Dendritic cell treated with granulocyte-macrophage colony-stimulating factor and Interleukin-4, amounts not matched to agents 40 ng/mL and 50 ng/mL, for 4 days (primary cell): ENCODE data around the gene SMIM10.
"Not testable (repeated sequence)": the region's sequence is repeated elsewhere in the genome, so short reads cannot be mapped to it uniquely, and the experiment has no call there.

Experiments
- H3K27ac Mint-ChIP-seq: one replicate; pipeline ENCODE4 v1.8.0; 2022; ENCODE audit warnings: mild to moderate bottlenecking, mixed read lengths
- H3K27me3 Mint-ChIP-seq: one replicate; pipeline ENCODE4 v1.8.0; 2022; ENCODE audit warnings: mild to moderate bottlenecking, mixed read lengths
- H3K36me3 Mint-ChIP-seq: one replicate; pipeline ENCODE4 v1.8.0; 2022; ENCODE audit warnings: low read depth, mixed read lengths
- H3K4me1 Mint-ChIP-seq: one replicate; pipeline ENCODE4 v1.8.0; 2022; ENCODE audit warnings: low read depth, mixed read lengths
- H3K4me3 Mint-ChIP-seq: one replicate; pipeline ENCODE4 v1.8.0; 2022; ENCODE audit warnings: mild to moderate bottlenecking, moderate library complexity, mixed read lengths
- H3K9me3 Mint-ChIP-seq: one replicate; pipeline ENCODE4 v1.8.0; 2022; ENCODE audit warnings: mixed read lengths
- intact Hi-C: fragments of 100-400 bp; cut with micrococcal nuclease; formaldehyde crosslinking; loops from one replicate; pipeline ENCODE4 v1.15.0; 2022

Gene SMIM10

GRCh38 chrX:134997646-134998045 lies 6.9 kb downstream of the SMIM10 start:
- no peaks in the 10 kb centered on the region for H3K36me3 Mint-ChIP-seq
- no peak overlapping the region for H3K4me3 Mint-ChIP-seq
- no peak overlapping the region for H3K27ac Mint-ChIP-seq
- H3K4me1 Mint-ChIP-seq = no peaks in the 10 kb centered on the region
- intact Hi-C loops = no loop called here
- H3K27me3 Mint-ChIP-seq = no peaks in the 10 kb centered on the region
- no peaks in the 10 kb centered on the region for H3K9me3 Mint-ChIP-seq

GRCh38 chrX:134998246-134998645 lies 7.5 kb downstream of the SMIM10 start:
- H3K4me3 Mint-ChIP-seq = no peak overlapping the region
- H3K27me3 Mint-ChIP-seq = no peaks in the 10 kb centered on the region
- no peak overlapping the region for H3K27ac Mint-ChIP-seq
- H3K4me1 Mint-ChIP-seq = no peaks in the 10 kb centered on the region
- intact Hi-C loops = no loop called here
- H3K9me3 Mint-ChIP-seq = no peaks in the 10 kb centered on the region
- no peaks in the 10 kb centered on the region for H3K36me3 Mint-ChIP-seq

GRCh38 chrX:134999469-134999868 lies 8.7 kb downstream of the SMIM10 start:
- H3K9me3 Mint-ChIP-seq = no peaks in the 10 kb centered on the region
- H3K36me3 Mint-ChIP-seq = no peaks in the 10 kb centered on the region
- H3K27ac Mint-ChIP-seq = no peak overlapping the region
- peaks cover 1% of the 10 kb centered on the region for H3K27me3 Mint-ChIP-seq
- no peak overlapping the region for H3K4me3 Mint-ChIP-seq
- peaks cover 6% of the 10 kb centered on the region for H3K4me1 Mint-ChIP-seq
- intact Hi-C loops = loop anchor here (1.0 kb wide), 1 partner anchor 34 kb away; no protein-coding TSS in a partner anchor

GRCh38 chrX:135000516-135000915 lies 9.7 kb downstream of the SMIM10 start:
- Mint-ChIP-seq H3K36me3 (no peaks in the 10 kb centered on the region), H3K9me3 (no peaks in the 10 kb centered on the region), H3K4me3 (no peak overlapping the region), H3K4me1 (peaks cover 7% of the 10 kb centered on the region), H3K27ac (no peak overlapping the region), H3K27me3 (peaks cover 2% of the 10 kb centered on the region)
- intact Hi-C loops = loop anchor here (10.0 kb wide), 1 partner anchor 54 kb away; the partner anchor contains the start of gene RTL8A

- Mint-ChIP-seq H3K4me3 (peak overlapping the region; percentile 80), H3K36me3 (no peaks in the 10 kb centered on the region), H3K4me1 (peaks cover 7% of the 10 kb centered on the region), H3K27me3 (peaks cover 2% of the 10 kb centered on the region), H3K27ac (peak overlapping the region; percentile 57), H3K9me3 (no peaks in the 10 kb centered on the region)
- intact Hi-C loops = loop anchor here (10.0 kb wide), 1 partner anchor 51 kb away; the partner anchor contains the start of gene RTL8A
Measured at GRCh38 chrX:135003876-135004623, 13.3 kb downstream of the SMIM10 start.

GRCh38 chrX:135006187-135006586 lies 15.4 kb downstream of the SMIM10 start:
- Mint-ChIP-seq H3K36me3 (no peaks in the 10 kb centered on the region), H3K4me3 (no peak overlapping the region), H3K4me1 (peaks cover 7% of the 10 kb centered on the region), H3K27me3 (peaks cover 2% of the 10 kb centered on the region), H3K9me3 (no peaks in the 10 kb centered on the region), H3K27ac (no peak overlapping the region)
- intact Hi-C loops = loop anchor here (10.0 kb wide), 1 partner anchor 49 kb away; the partner anchor contains the start of gene RTL8A

GRCh38 chrX:135009057-135009610 lies 18.3 kb downstream of the SMIM10 start:
- Mint-ChIP-seq H3K27ac (no peak overlapping the region), H3K4me1 (peaks cover 4% of the 10 kb centered on the region), H3K36me3 (no peaks in the 10 kb centered on the region), H3K27me3 (peaks cover 1% of the 10 kb centered on the region), H3K9me3 (no peaks in the 10 kb centered on the region), H3K4me3 (no peak overlapping the region)
- intact Hi-C loops = loop anchor here (10.0 kb wide), 1 partner anchor 46 kb away; the partner anchor contains the start of gene RTL8A

GRCh38 chrX:135009838-135010237 lies 19.0 kb downstream of the SMIM10 start:
- Mint-ChIP-seq H3K27ac (no peak overlapping the region), H3K9me3 (no peaks in the 10 kb centered on the region), H3K27me3 (peaks cover 1% of the 10 kb centered on the region), H3K4me1 (no peaks in the 10 kb centered on the region), H3K4me3 (no peak overlapping the region), H3K36me3 (no peaks in the 10 kb centered on the region)
- intact Hi-C loops = loop anchor here (10.0 kb wide), 1 partner anchor 45 kb away; the partner anchor contains the start of gene RTL8A

- Mint-ChIP-seq H3K4me1 (no peaks in the 10 kb centered on the region), H3K4me3 (no peak overlapping the region)
Measured at GRCh38 chrX:135010921-135011320, 20.1 kb downstream of the SMIM10 start.

GRCh38 chrX:135015523-135016245 lies 24.9 kb downstream of the SMIM10 start:
- intact Hi-C loops = no loop called here
- H3K4me1 Mint-ChIP-seq = no peaks in the 10 kb centered on the region
- no peak overlapping the region for H3K27ac Mint-ChIP-seq
- H3K27me3 Mint-ChIP-seq = no peaks in the 10 kb centered on the region
- no peak overlapping the region for H3K4me3 Mint-ChIP-seq
- H3K9me3 Mint-ChIP-seq = no peaks in the 10 kb centered on the region
- no peaks in the 10 kb centered on the region for H3K36me3 Mint-ChIP-seq

More at GRCh38 chrX:135010921-135011320, 20.1 kb downstream of the SMIM10 start:
- no peaks in the 10 kb centered on the region for H3K27me3 Mint-ChIP-seq
- intact Hi-C loops = no loop called here
- no peaks in the 10 kb centered on the region for H3K36me3 Mint-ChIP-seq
- H3K27ac Mint-ChIP-seq = no peak overlapping the region
- H3K9me3 Mint-ChIP-seq = no peaks in the 10 kb centered on the region

- H3K4me3 Mint-ChIP-seq, H3K27me3 Mint-ChIP-seq, H3K36me3 Mint-ChIP-seq, intact Hi-C loops, H3K27ac Mint-ChIP-seq, H3K9me3 Mint-ChIP-seq: not testable (repeated sequence)
- H3K4me1 Mint-ChIP-seq = peaks cover 16% of the 10 kb centered on the region
Measured at GRCh38 chrX:135019890-135020289, 29.1 kb downstream of the SMIM10 start.

GRCh38 chrX:135023791-135024190 lies 33.0 kb downstream of the SMIM10 start:
- H3K27me3 Mint-ChIP-seq, H3K9me3 Mint-ChIP-seq, H3K4me3 Mint-ChIP-seq, H3K27ac Mint-ChIP-seq, H3K36me3 Mint-ChIP-seq, intact Hi-C loops: not testable (repeated sequence)
- peaks cover 16% of the 10 kb centered on the region for H3K4me1 Mint-ChIP-seq

- H3K9me3 Mint-ChIP-seq = no peaks in the 10 kb centered on the region
- intact Hi-C loops = no loop called here
- H3K4me1 Mint-ChIP-seq = peaks cover 16% of the 10 kb centered on the region
- H3K27me3 Mint-ChIP-seq = peaks cover 9% of the 10 kb centered on the region
- H3K4me3 Mint-ChIP-seq = no peak overlapping the region
- H3K27ac Mint-ChIP-seq = no peak overlapping the region
- H3K36me3 Mint-ChIP-seq = no peaks in the 10 kb centered on the region
Measured at GRCh38 chrX:135024526-135024925, 33.7 kb downstream of the SMIM10 start.
